DND-41 (cell line): ENCODE results near the gene EPB41L5.

Source experiments
- ATAC-seq: fragments of 200-7000 bp; cut with Tn5 transposase; 3 replicates; pipeline ENCODE4 v1.9.1; 2021; ENCODE audit warnings: low read depth; ENCODE audit not compliant: insufficient read depth
- DNase-seq: peaks from one replicate; pipeline ENCODE4 v3.0.0-alpha.2; 2020
- H2AFZ ChIP-seq: 2 replicates; pipeline ENCODE4 v1.6.0; 2012; ENCODE audit warnings: low read depth, low read length
- H3K27ac ChIP-seq: 2 replicates; pipeline ENCODE4 v1.5.1; 2012; ENCODE audit warnings: low read length, inconsistent platforms
- H3K27me3 ChIP-seq: fragments of 200-600 bp; sonication (generic); 2 replicates; pipeline ENCODE4 v1.6.0; 2012; ENCODE audit warnings: low read length, mild to moderate bottlenecking, inconsistent platforms; ENCODE audit not compliant: insufficient read depth, poor library complexity
- H3K36me3 ChIP-seq: 2 replicates; pipeline ENCODE4 v1.5.1; 2012; ENCODE audit warnings: low read length, inconsistent platforms; ENCODE audit not compliant: insufficient read depth
- H3K4me1 ChIP-seq: 2 replicates; pipeline ENCODE4 v1.5.1; 2012; ENCODE audit warnings: mild to moderate bottlenecking, low read length; ENCODE audit not compliant: insufficient read depth
- H3K4me2 ChIP-seq: 2 replicates; pipeline ENCODE4 v1.6.0; 2012; ENCODE audit warnings: mild to moderate bottlenecking, moderate library complexity, low read length, inconsistent platforms; ENCODE audit not compliant: insufficient read depth
- H3K4me3 ChIP-seq, 2 experiments: fragments of 200-600 bp in 1 of 2; shearing (Covaris generic) in 1 of 2; 2 replicates each; pipeline ENCODE4 v1.5.1; 2012 to 2016; ENCODE audit warnings: inconsistent platforms in 2 of 2, low read length in 2 of 2, mild to moderate bottlenecking in 2 of 2, low read depth in 1 of 2, moderate library complexity in 1 of 2
- H3K79me2 ChIP-seq: 2 replicates; pipeline ENCODE4 v1.6.0; 2012; ENCODE audit warnings: low read length, inconsistent platforms; ENCODE audit not compliant: insufficient read depth
- H3K9ac ChIP-seq: 2 replicates; pipeline ENCODE4 v1.6.0; 2012; ENCODE audit warnings: low read depth, mild to moderate bottlenecking, inconsistent platforms, low read length, moderate library complexity
- H3K9me3 ChIP-seq: 2 replicates; pipeline ENCODE4 v1.5.1; 2012; ENCODE audit warnings: low read length, moderate library complexity, mild to moderate bottlenecking, inconsistent platforms; ENCODE audit not compliant: insufficient read depth, severe bottlenecking
- H4K20me1 ChIP-seq: 2 replicates; pipeline ENCODE4 v1.6.0; 2012; ENCODE audit warnings: low read length; ENCODE audit not compliant: insufficient read depth
- EZH2 ChIP-seq: IDR thresholded peaks from 3 replicates; pipeline ENCODE4 v1.6.1; 2012; ENCODE audit warnings: borderline replicate concordance, low read depth, mild to moderate bottlenecking, moderate library complexity, low read length, inconsistent platforms; ENCODE audit not compliant: severe bottlenecking
- TF ChIP-seq, protein P1 (sequence below): IDR thresholded peaks from 2 replicates; pipeline ENCODE4 v1.5.1; 2012; ENCODE audit warnings: borderline replicate concordance, low read length, moderate library complexity, mild to moderate bottlenecking; ENCODE audit not compliant: poor library complexity, severe bottlenecking; ENCODE audit errors: extremely low read depth

Gene EPB41L5

DNA sequence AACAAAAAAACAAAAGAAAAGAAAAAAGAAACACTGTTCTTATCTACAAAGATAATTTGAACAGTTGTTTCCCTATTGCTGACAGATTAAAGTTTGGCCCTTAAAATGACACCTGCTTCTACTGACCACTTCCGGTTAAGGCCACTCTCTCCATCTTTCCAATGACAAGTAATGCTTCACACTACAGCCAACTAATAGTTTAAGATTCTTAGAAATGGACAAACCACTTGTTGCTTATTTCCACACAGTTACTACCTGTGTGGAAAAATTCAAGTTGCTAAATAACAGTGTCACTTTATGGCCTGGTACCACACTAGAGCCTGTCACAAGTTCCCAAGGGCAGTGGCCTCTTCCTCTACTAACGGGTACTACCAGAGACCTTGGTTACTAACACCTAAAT, 207.9 kb downstream of the EPB41L5 start:
- peaks cover 35% of the 10 kb centered on the region for H4K20me1 ChIP-seq
- ATAC-seq (no peak), DNase-seq (no peak)
- H3K4me2 ChIP-seq, result peak overlapping the region; percentile 90
- H3K9me3 ChIP-seq, result no peaks in the 10 kb centered on the region
- H3K79me2 ChIP-seq, result peaks cover 76% of the 10 kb centered on the region
- 0 out of 2 replicates have a peak overlapping the region, but pooled peaks have one; percentile 70 for H3K9ac ChIP-seq
- peak overlapping the region in 1 of 2 experiments; percentile 65; a peak in 1 of 4 replicates for H3K4me3 ChIP-seq
- TF ChIP-seq, protein P1, sequence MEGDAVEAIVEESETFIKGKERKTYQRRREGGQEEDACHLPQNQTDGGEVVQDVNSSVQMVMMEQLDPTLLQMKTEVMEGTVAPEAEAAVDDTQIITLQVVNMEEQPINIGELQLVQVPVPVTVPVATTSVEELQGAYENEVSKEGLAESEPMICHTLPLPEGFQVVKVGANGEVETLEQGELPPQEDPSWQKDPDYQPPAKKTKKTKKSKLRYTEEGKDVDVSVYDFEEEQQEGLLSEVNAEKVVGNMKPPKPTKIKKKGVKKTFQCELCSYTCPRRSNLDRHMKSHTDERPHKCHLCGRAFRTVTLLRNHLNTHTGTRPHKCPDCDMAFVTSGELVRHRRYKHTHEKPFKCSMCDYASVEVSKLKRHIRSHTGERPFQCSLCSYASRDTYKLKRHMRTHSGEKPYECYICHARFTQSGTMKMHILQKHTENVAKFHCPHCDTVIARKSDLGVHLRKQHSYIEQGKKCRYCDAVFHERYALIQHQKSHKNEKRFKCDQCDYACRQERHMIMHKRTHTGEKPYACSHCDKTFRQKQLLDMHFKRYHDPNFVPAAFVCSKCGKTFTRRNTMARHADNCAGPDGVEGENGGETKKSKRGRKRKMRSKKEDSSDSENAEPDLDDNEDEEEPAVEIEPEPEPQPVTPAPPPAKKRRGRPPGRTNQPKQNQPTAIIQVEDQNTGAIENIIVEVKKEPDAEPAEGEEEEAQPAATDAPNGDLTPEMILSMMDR, result no peak
- no peak for TF ChIP-seq EZH2
- peaks cover 47% of the 10 kb centered on the region for H3K4me1 ChIP-seq
- peaks cover 61% of the 10 kb centered on the region for H3K36me3 ChIP-seq
- no peak overlapping the region for H2AFZ ChIP-seq
- H3K27me3 ChIP-seq, result no peaks in the 10 kb centered on the region
- H3K27ac ChIP-seq, result no peak overlapping the region

DNA sequence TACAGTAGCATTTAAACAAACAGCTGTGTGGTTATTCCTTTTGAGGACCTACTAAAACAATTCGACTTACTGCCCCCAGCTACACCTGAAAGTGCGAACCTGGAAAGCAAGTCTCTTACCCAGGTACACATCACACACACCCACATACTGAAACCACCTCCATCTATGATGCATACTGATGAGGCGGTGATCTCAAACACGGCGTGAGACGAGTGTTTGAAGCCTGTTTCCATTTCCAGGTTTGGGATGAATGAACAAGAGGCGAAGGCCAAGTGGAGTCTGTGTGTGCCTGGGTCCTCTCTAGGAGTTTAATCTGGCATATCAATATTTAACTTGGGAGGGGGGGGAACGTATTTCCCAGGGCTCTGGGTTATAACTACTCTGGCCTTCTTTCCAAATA, 208.7 kb downstream of the EPB41L5 start:
- DNase-seq (no peak), ATAC-seq (no peak)
- Histone ChIP-seq H3K9me3 (no peaks in the 10 kb centered on the region), H3K4me3 (peak overlapping the region in 1 of 2 experiments; percentile 65; a peak in 2 of 4 replicates), H3K36me3 (peaks cover 53% of the 10 kb centered on the region), H4K20me1 (peaks cover 30% of the 10 kb centered on the region), H3K9ac (peak overlapping the region; percentile 70), H3K27ac (0 out of 2 replicates have a peak overlapping the region, but pooled peaks have one; percentile 38), H2AFZ (no peak overlapping the region), H3K79me2 (peaks cover 70% of the 10 kb centered on the region), H3K4me2 (peak overlapping the region; percentile 90), H3K27me3 (no peaks in the 10 kb centered on the region), H3K4me1 (peaks cover 48% of the 10 kb centered on the region)
- no peak for TF ChIP-seq EZH2
- TF ChIP-seq, protein P1, result no peak

DNA sequence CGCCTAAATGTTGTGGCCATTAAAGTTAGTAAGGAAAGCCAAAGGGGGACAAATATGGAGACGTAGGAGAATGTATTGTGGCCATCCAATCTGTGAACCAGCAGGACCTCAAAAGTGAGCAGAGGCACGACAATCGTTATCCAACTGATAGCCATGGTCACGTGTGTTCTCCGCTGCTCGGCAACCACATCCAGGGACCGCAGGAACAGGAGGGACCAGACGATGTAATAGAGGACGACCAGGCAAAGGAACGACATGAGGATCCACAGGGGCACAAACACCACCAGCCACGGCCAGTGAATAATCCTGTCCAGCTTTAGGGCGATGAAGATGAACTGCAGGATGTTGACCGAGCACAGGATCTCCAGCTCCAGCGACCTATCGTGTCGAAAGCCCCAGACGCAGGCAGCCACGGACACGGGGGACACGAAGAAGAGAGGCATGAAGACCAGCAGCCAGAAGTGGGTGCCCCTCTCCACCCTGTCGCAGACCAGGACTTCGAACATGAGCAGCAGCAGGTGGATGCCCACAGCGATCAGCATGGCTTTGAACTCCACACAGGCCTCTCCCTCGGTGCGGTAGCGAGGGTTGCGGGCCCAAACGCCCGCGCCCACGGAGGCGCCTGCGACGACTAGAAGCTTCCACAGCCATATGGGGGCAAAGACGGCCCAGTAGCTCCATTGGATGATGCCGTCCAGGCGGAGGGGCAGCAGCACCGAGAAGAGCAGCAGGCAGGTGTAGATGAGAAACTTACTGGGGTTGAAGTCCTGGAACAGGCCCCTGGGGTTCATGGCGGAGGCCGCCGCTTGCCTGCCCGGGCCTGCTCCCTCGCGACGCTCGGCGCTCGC, 209.5 kb downstream of the EPB41L5 start:
- H3K9ac ChIP-seq, result peak overlapping the region; percentile 70
- ATAC-seq (peak; percentile 2; the same call in 2 of the 3 replicates), DNase-seq (no peak)
- peak overlapping the region; percentile 93 for H3K27ac ChIP-seq
- peaks cover 29% of the 10 kb centered on the region for H4K20me1 ChIP-seq
- no peak for TF ChIP-seq EZH2
- TF ChIP-seq, protein P1, result no peak
- peaks cover 56% of the 10 kb centered on the region for H3K4me1 ChIP-seq
- H3K36me3 ChIP-seq, result peaks cover 51% of the 10 kb centered on the region
- H3K79me2 ChIP-seq, result peaks cover 64% of the 10 kb centered on the region
- H3K4me3 ChIP-seq, result peak overlapping the region; percentile 47 to 65; a peak in 3 of 4 replicates
- H3K9me3 ChIP-seq, result no peaks in the 10 kb centered on the region
- H3K27me3 ChIP-seq, result no peaks in the 10 kb centered on the region
- peak overlapping the region; percentile 90 for H3K4me2 ChIP-seq
- H2AFZ ChIP-seq, result peak overlapping the region; percentile 73
